Activated naive CD4-positive, alpha-beta T cell treated with anti-CD3 and anti-CD28 coated beads, Interleukin-2, amount 50 U/mL, for 16 hours (primary cell): Measurements from ENCODE around the gene ATP5MC3.

Experiments used
- DNase-seq: peaks from one replicate; pipeline ENCODE4 v3.0.0-alpha.2; 2020

Gene ATP5MC3

DNA sequence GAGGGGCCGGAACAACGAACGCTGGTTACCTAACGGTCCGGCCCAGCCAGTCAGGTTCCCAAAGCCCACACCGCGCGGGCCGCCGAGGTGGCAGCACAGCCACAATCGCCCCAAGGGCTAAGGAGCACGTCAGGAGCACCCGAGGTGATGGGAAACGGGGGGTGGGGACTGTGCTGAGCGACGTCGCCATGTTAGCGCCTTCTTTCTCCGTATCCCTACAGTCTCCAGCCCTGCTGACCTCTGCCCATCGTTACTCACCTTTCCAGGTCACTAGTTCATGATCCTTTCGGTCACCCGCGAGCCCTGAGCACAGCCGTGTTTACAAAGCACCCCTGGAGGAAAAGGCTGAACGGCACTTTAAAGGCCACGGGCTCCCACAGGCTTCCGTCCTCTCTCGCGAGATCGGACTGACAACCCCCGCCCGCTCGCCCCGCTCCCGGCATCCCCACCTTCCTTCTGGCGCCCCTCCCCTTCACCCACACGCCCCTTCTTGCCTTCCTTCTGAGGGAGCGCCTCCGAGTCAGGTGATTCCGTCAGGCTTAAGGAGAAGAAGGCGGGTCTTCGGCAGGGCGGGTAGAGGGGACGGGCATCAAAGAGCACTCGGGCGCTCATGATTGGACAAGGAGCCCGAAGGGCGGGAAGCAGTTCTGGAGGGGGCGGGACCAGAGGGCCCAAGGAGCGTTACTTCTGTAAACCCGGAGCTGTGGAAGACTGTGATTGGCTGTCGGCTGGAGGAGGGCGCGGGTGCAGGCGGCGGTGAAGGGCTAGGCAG lies 13.5 kb downstream of the ATP5MC3 start, which contains the start of gene ATF2:
Gene ATF2 (minus strand): TSS at position 412 of the 772 bp plus-strand sequence. CDS start 31,760 bp downstream, outside the sequence.
- DNase-seq: peak; percentile 98

GRCh38 chr2:175167076-175167791 lies 14.3 kb downstream of the ATP5MC3 start:
- no peak for DNase-seq

- no peak for DNase-seq
These were observed 15.2 kb downstream of the ATP5MC3 start for GRCh38 chr2:175166216-175166824.

DNA sequence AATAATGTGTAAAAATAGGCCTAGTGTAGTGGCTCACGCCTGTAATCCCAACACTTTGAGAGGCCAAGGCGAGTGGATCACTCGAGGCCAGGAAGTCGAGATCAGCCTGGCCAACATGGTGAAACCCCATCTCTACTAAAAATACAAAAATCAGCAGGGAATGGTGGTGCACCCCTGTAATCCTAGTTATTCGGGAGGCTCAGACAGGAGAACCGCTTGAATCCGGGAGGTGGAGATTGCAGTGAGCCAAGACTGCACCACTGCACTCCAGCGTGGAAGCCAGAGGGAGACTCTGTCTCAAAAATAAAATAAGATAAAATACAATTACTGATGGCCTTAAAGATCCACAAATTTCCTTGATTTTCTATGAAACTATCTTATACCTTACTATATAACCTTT lies 17.3 kb downstream of the ATP5MC3 start:
- no peak for DNase-seq

DNA sequence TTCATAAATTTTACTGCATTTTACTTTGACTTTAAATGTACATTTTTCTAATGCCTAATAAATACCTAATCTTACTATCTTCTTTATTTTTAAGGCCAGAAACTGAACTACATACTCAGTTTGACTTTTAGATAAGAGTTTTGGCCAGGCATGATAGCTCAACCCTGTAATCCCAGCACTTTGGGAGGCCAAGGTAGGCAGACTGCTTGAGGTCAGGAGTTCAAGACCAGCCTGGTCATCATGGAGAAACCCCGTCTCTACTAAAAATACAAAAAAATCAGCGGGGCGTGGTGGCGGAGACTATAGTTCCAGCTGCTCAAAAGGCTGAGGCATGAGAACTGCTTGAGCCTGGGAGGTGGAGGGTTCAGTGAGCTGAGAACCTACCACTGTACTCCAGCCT lies 22.6 kb downstream of the ATP5MC3 start:
- DNase-seq: no peak

DNA sequence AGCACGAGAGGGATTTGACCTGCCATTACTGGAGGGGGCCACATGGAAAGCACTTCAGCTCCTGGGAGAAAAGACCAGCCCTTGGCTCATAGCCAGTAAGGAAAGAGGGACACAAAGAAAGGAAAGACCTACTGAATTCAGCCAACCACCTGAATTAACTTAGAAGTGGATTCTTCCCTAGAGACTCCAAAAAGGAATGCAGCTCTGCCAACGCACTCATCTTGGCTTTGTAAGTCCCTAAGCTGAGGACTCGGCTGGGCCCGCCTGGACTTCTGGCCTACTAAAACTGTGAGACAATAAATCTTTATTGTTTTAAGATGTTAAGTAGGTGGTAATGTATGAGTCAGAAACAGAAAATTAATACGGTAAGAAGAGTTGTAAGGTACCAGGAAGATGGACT lies 25.0 kb downstream of the ATP5MC3 start:
- DNase-seq: no peak

GRCh38 chr2:175154661-175155082 lies 26.8 kb downstream of the ATP5MC3 start:
- no peak for DNase-seq

DNA sequence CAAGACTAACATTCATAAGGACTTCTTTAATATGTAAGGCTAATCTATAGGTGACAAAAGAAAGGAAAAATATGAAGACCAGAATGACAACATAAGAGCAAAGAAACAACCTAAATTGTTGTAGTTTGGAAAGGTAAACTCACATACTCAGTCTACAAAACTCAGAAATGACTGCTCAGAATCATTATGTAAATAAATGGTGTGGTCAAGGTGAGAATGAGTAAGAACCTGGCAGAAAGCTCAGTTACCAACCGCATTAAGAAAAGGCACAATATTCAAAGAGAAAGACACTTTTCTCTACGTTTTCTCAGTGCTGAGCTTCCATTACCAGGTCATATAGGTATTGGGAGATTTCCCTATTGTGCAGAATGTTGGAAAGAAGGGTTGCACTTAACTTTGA lies 29.3 kb downstream of the ATP5MC3 start:
- DNase-seq: no peak

DNA sequence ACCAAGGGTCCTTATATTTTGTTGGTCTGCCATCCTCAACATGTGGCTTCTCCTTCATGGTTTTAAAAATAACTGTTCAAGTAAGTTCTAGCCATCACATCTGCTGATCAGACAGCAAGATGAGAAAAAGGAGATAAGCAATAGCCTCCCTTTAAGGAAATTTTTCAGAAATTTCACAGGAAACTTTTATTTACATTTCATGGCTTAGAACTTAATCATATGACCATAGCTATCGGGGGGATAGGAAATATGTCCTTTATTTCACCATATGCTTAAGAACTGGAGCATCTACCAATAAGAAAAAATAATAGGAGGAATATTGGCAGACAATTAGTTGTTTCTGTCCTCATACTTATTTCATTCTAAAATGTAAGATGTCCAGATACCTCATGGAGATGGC lies 29.7 kb downstream of the ATP5MC3 start:
- no peak for DNase-seq

DNA sequence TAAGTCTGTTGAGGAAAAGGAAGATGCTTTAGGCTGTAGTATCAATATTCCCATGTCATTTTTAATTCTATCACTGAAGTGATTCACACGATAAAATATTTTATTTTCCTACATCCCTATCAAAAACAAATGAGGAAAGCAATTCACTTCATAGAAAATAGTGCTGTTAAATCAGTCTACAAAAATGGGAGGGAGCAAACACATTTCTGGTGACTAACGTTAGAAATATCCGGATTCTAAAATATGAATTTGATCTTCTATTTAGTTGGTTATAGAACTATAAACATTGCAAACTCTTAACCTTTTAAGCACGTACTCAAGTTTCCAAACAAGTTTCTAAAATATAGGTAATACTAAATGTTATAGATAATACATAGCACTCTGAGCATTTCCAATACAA lies 34.3 kb downstream of the ATP5MC3 start:
- DNase-seq: no peak

DNA sequence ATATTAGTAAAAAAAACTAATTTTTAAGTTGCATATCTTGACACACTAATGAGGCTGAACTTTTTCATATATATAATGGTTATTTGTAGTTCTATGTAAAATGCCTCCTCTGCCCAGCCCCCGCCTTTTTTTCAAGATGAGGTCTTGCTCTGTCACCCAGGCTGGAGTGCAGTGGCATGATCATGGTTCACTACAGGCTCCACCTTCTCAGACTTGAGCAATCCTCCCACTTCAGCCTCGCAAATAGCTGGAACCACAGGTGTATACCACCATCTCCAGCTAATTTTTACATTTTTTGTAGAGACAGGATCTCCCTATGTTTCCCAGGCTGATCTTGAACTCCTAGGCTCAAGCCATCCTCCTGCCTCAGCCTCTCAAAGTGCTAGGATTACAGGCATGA lies 37.8 kb downstream of the ATP5MC3 start:
- no peak for DNase-seq

GRCh38 chr2:175143191-175143590 lies 38.3 kb downstream of the ATP5MC3 start:
- no peak for DNase-seq

DNA sequence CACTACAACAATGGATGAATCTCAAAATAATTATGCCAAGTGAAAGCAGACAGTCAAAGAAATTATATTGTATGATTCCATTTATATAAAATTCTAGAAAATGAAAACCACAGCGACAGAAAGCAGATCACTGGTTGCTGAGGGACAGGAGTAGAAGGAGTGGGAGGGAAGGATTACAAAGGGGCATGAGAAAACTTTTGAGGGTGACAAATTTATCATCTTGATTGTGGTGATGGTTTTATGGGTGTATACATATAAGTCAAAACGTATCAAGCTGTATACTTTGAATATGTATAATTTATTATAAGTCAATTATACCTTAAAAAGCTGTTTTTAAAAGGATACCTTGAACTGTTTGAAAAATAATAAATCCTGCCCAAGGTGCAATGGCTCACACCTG lies 41.2 kb downstream of the ATP5MC3 start:
- no peak for DNase-seq

GRCh38 chr2:175137793-175138192 lies 43.7 kb downstream of the ATP5MC3 start:
- no peak for DNase-seq

DNA sequence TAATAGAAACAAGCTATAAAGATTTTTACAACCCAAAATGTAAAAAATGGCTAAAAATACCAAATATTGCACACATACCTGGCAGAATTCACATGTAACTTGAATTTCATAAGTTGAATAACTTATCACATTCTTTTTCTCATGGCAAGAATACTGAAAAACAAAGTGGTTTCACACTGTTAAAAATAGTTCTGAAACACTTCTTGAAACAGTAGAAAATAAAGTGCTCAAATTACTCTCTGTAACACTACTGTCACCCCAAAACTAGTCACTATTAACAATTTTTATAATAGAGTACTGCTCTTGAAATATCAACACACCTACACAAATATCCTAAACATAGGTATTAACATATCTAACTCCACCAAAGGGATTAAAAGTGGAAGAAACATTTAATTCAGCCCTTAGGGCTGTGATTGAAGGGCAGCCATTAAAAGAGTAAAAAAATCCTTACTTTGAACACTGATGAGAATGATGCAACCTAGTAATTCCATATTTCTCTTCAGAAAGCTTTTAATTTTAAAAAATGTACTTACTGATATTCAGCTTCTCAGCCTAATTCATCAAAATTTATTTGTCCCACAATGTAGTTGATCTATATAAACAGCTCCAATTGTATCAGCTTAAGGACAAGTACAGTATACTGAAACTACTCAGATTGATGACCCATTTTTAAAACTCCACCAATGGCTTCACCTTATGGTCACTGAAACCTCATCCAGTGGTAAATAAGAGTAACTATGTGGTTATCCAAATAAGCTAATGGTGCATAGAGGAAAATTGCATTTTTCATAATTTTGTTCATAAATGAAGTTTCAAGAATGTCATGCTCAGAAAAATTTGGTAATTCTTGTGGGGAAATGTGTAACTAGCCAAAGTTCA lies 44.9 kb downstream of the ATP5MC3 start:
- DNase-seq: no peak

DNA sequence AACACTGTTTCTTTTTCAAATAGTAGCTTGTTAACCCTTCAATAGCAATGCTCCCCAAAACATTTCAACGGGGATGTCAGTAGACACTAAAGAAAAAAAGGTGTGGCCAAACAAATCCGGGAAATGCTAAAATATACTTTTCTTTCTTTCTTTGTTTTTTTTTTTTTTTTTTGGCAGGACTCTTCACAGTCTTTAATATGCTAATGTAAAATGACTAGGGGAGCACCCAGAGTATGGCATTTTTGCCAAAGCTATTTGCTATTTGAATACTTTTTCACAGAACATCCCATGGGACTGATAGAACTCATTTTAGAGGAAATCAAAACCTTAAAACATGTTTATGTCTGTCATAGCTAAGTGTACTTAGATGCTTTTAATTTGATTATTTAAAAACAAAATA lies 45.6 kb downstream of the ATP5MC3 start:
- DNase-seq: no peak

GRCh38 chr2:175135177-175135576 lies 46.3 kb downstream of the ATP5MC3 start:
- no peak for DNase-seq

DNA sequence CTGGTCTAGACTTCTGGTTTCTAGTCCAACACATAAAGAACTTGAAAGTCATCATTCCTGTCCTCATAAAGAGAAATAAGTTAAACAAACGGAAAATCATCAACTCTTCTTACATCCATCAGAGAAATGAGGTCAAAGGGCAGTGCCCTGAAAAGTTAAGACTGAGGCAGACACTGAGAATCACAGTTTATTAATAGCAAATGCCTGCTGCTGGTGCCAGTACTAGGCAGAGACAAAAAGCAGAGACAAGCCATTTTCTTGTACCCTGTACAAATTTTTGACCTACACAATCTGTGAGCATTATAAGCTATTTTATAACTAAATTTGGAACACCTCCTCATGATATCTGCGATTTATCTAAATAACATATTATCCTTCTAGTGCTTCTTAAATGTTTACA lies 50.3 kb downstream of the ATP5MC3 start:
- no peak for DNase-seq

- DNase-seq: no peak
These were observed 54.8 kb downstream of the ATP5MC3 start for GRCh38 chr2:175126661-175127060.
